Measurements from ENCODE around the gene PFN1. TPM values are rescaled to one million over a fixed set of nuclear protein-coding genes. Genes with fewer than 3 reads are reported as not detected.

The PFN1 gene
- polyA plus RNA-seq, 1 donor from 2014 or later: 145 TPM

GRCh38 chr17:4897198-4897687 lies 51.1 kb downstream of the PFN1 start (continued):
- TF ChIP-seq CTCF (IDR thresholded peaks at IDR 0.05; ENCODE audit: poor library complexity, severe bottlenecking): no peak

- Histone ChIP-seq H3K27ac (ENCODE audit: low read length) (no peak overlapping the region), H2AFZ (ENCODE audit: low read depth, low read length) (no peak overlapping the region), H3F3A (ENCODE audit: insufficient read depth, low read length, poor library complexity, severe bottlenecking) (no peaks in the 10 kb centered on the region), H4K20me1 (ENCODE audit: insufficient read depth) (no peaks in the 10 kb centered on the region), H3K4me3 (ENCODE audit: low read length) (no peak overlapping the region), H3K79me2 (replicated peaks; ENCODE audit: insufficient read depth, low read length) (no peaks in the 10 kb centered on the region), H3K36me3 (ENCODE audit: insufficient read depth, low read length) (no peaks in the 10 kb centered on the region), H3K27me3 (ENCODE audit: insufficient read depth, low read depth, low read length) (no peaks in the 10 kb centered on the region), H3K9ac (ENCODE audit: low read length) (no peak overlapping the region), H3K9me2 (ENCODE audit: insufficient read depth, low read length) (no peaks in the 10 kb centered on the region), H3K9me3 (ENCODE audit: low read length) (no peaks in the 10 kb centered on the region), H3K4me2 (ENCODE audit: low read length) (no peak overlapping the region)
- no peak for TF ChIP-seq EZH2 (IDR thresholded peaks at IDR 0.05; ENCODE audit: borderline replicate concordance, insufficient read depth, low read length, poor library complexity, severe bottlenecking)
- no peak for TF ChIP-seq REST (IDR thresholded peaks at IDR 0.05; ENCODE audit: borderline replicate concordance)
- no peak for TF ChIP-seq TAF1 (IDR thresholded peaks at IDR 0.05; ENCODE audit: low read depth)
- TF ChIP-seq SMC3 (conservative IDR thresholded peaks at IDR 0.05; ENCODE audit: poor library complexity): no peak
- TF ChIP-seq MXI1 (conservative IDR thresholded peaks at IDR 0.05; ENCODE audit: poor library complexity, severe bottlenecking): no peak
- no peak for TF ChIP-seq CTCF (IDR thresholded peaks at IDR 0.05; ENCODE audit: poor library complexity, severe bottlenecking)
- no peak for TF ChIP-seq RAD21 (conservative IDR thresholded peaks at IDR 0.05)
- no peak for TF ChIP-seq EP300 (conservative IDR thresholded peaks at IDR 0.05; ENCODE audit: poor library complexity, severe bottlenecking)
- no peak for TF ChIP-seq POLR2AphosphoS5 (IDR thresholded peaks at IDR 0.05)
These were observed 51.8 kb downstream of the PFN1 start for GRCh38 chr17:4896332-4897197.
